OCI-LY3 (cell line): ENCODE results near the gene DIPK1B.
"Not testable (repeated sequence)": the region's sequence is repeated elsewhere in the genome, so short reads cannot be mapped to it uniquely, and the experiment has no call there.

Experiments
- H2AFZ ChIP-seq: fragments of 200-600, 300-600 bp; shearing (Covaris generic); 2 replicates; pipeline ENCODE4 v1.6.0; 2014; ENCODE audit warnings: antibody characterized with exemption, low read depth, low read length
- H3K27ac ChIP-seq: fragments of 200-600, 300-600 bp; sonication (generic); 2 replicates; pipeline ENCODE4 v1.5.1; 2014; ENCODE audit warnings: mild to moderate bottlenecking, low read length, moderate library complexity, mixed read lengths
- H3K27me3 ChIP-seq: fragments of 200-600, 300-600 bp; sonication (generic); 2 replicates; pipeline ENCODE4 v1.6.1; 2014; ENCODE audit warnings: low read depth, low read length, mixed read lengths
- H3K36me3 ChIP-seq: fragments of 200-600, 300-600 bp; sonication (generic); replicated peaks from 2 replicates; pipeline ENCODE3; 2014; ENCODE audit warnings: low read depth, low read length, mixed read lengths
- H3K4me1 ChIP-seq: fragments of 300-600, 200-600 bp; sonication (generic); 2 replicates; pipeline ENCODE4 v1.6.1; 2014; ENCODE audit warnings: low read length, mixed read lengths
- H3K4me2 ChIP-seq: fragments of 200-600, 300-600 bp; sonication (generic); 2 replicates; pipeline ENCODE4 v1.6.1; 2014; ENCODE audit warnings: low read length, mixed read lengths
- H3K4me3 ChIP-seq: fragments of 300-600, 200-600 bp; sonication (generic); 2 replicates; pipeline ENCODE4 v1.5.1; 2014; ENCODE audit warnings: antibody characterized with exemption, mild to moderate bottlenecking, low read length, moderate library complexity
- H3K79me2 ChIP-seq: fragments of 300-600, 200-600 bp; shearing (Covaris generic); 2 replicates; pipeline ENCODE4 v1.6.1; 2014; ENCODE audit warnings: mild to moderate bottlenecking, low read length, mixed read lengths
- H3K9ac ChIP-seq: fragments of 300-600, 200-600 bp; shearing (Covaris generic); 2 replicates; pipeline ENCODE4 v1.6.0; 2014; ENCODE audit warnings: mild to moderate bottlenecking, low read length, moderate library complexity
- H3K9me3 ChIP-seq: fragments of 200-600, 300-600 bp; shearing (Covaris generic); 2 replicates; pipeline ENCODE4 v1.6.1; 2014; ENCODE audit warnings: low read length, mixed read lengths; ENCODE audit not compliant: insufficient read depth
- H4K20me1 ChIP-seq: fragments of 200-600, 300-600 bp; sonication (generic); 2 replicates; pipeline ENCODE4 v1.6.1; 2016; ENCODE audit warnings: low read length, mixed read lengths; ENCODE audit not compliant: insufficient read depth
- CTCF ChIP-seq: fragments of 200-600, 300-600 bp; sonication (generic); IDR thresholded peaks from 2 replicates; pipeline ENCODE4 v1.5.1; 2014; ENCODE audit warnings: antibody characterized with exemption, low read length, low read depth
- EZH2phosphoT487 ChIP-seq: fragments of 200-600 bp; shearing (Covaris generic); IDR thresholded peaks from 2 replicates; pipeline ENCODE4 v1.6.1; 2018; ENCODE audit warnings: antibody characterized with exemption, mixed run types, low read depth

DIPK1B gene

GRCh38 chr9:136766410-136767120, 54.2 kb downstream of the DIPK1B start:
- H3K9me3 ChIP-seq, H2AFZ ChIP-seq, H3K79me2 ChIP-seq, H4K20me1 ChIP-seq, H3K36me3 ChIP-seq: not testable (repeated sequence)
- peak; percentile 42 for TF ChIP-seq CTCF
- H3K4me2 ChIP-seq, result peak overlapping the region; percentile 72
- peaks cover 16% of the 10 kb centered on the region for H3K27me3 ChIP-seq
- H3K27ac ChIP-seq, result peak overlapping the region; percentile 53
- peak overlapping the region; percentile 69 for H3K4me3 ChIP-seq
- H3K4me1 ChIP-seq, result peaks cover 25% of the 10 kb centered on the region
- peak overlapping the region; percentile 17; the same call in 1 of the 2 replicates for H3K9ac ChIP-seq

- H3K4me1 ChIP-seq, result peaks cover 25% of the 10 kb centered on the region
- peak overlapping the region; percentile 47 for H3K4me3 ChIP-seq
- H3K36me3 ChIP-seq, result no peaks in the 10 kb centered on the region
Measured at GRCh38 chr9:136769710-136770191, 57.4 kb downstream of the DIPK1B start.

GRCh38 chr9:136771907-136772415, 59.6 kb downstream of the DIPK1B start:
- no peaks in the 10 kb centered on the region for H4K20me1 ChIP-seq
- TF ChIP-seq EZH2phosphoT487 (no peak), CTCF (no peak)
- H3K79me2 ChIP-seq, result no peaks in the 10 kb centered on the region
- H3K9me3 ChIP-seq, result peaks cover 5% of the 10 kb centered on the region
- H3K4me1 ChIP-seq, result peaks cover 12% of the 10 kb centered on the region
- H3K9ac ChIP-seq, result no peak overlapping the region
- H3K4me2 ChIP-seq, result no peak overlapping the region
- no peak overlapping the region for H3K27ac ChIP-seq
- H3K27me3 ChIP-seq, result peaks cover 11% of the 10 kb centered on the region
- no peak overlapping the region for H2AFZ ChIP-seq
- no peaks in the 10 kb centered on the region for H3K36me3 ChIP-seq
- no peak overlapping the region for H3K4me3 ChIP-seq

More at GRCh38 chr9:136769710-136770191, 57.4 kb downstream of the DIPK1B start:
- Histone ChIP-seq H3K79me2 (no peaks in the 10 kb centered on the region), H3K4me2 (peak overlapping the region; percentile 42), H4K20me1 (no peaks in the 10 kb centered on the region), H2AFZ (no peak overlapping the region), H3K27me3 (peaks cover 17% of the 10 kb centered on the region), H3K9me3 (peaks cover 5% of the 10 kb centered on the region), H3K9ac (no peak overlapping the region), H3K27ac (no peak overlapping the region)
- TF ChIP-seq EZH2phosphoT487 (no peak), CTCF (peak; percentile 52)

GRCh38 chr9:136773386-136774044, 61.1 kb downstream of the DIPK1B start:
- Histone ChIP-seq H3K9me3 (peaks cover 5% of the 10 kb centered on the region), H3K36me3 (no peaks in the 10 kb centered on the region), H2AFZ (peak overlapping the region; percentile 52; the same call in 1 of the 2 replicates), H3K4me1 (no peaks in the 10 kb centered on the region), H3K27me3 (peaks cover 15% of the 10 kb centered on the region), H3K4me2 (peak overlapping the region; percentile 28; the same call in 1 of the 2 replicates), H3K27ac (no peak overlapping the region), H3K79me2 (no peaks in the 10 kb centered on the region), H3K4me3 (no peak overlapping the region), H3K9ac (no peak overlapping the region), H4K20me1 (no peaks in the 10 kb centered on the region)
- no peak for TF ChIP-seq CTCF
- TF ChIP-seq EZH2phosphoT487, result no peak
